Activated CD8-positive, alpha-beta memory T cell treated with anti-CD3 and anti-CD28 coated beads for 36 hours (primary cell): ENCODE results near the gene ARVCF. TPM values are rescaled to one million over a fixed set of nuclear protein-coding genes. Genes with fewer than 3 reads are reported as not detected.

ENCODE experiments used
- CTCF ChIA-PET: fragments of 350-600 bp; sonication (Branson Sonifier 250); formaldehyde crosslinking; loops from one replicate; lab custom pipeline; 2021; ENCODE audit warnings: antibody characterized with exemption; lab: Charles Lee
- POLR2A ChIA-PET: fragments of 350-600 bp; sonication (Branson Sonifier 250); formaldehyde crosslinking; loops from one replicate; lab custom pipeline; 2021; ENCODE audit warnings: antibody characterized with exemption; lab: Charles Lee
- total RNA-seq, 2 experiments: library from RNA; stranded (reverse); gene quantifications; one replicate each; pipeline ENCODE4 v1.2.3, GENCODE V29; 2021

The ARVCF gene
- total RNA-seq, 2 experiments from 2014 or later = 0.70 to 1.8 TPM

DNA sequence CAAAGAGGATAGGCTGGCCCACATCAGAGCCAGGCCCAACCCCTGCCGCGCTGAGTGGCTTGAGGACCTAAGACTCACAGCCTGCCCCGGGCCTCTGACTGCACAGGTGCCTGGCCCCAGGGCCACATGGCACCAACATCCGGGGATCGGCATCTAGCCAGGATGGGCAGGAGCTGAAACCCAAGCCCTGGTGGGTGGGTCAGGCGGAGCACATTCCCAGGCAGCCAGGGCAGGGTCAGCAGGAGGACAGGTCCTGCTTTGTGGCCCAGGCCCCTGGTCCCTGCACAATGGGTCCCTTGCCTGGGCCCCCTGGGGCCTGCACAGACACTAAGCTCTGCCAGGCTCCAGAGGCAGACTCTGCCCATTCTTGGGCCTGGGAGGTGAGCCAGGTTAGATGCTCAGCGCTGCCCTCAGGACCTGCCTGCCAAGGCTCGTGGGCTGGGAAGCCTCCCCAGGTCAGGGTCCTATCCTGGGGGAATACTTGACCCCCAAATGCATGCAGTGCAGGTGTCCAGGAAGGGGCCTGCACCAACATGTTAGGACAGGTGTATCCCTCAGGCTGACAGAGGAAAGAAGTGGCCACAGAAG is 33.5 kb downstream of the ARVCF start:
- POLR2A ChIA-PET = no interaction called here

DNA sequence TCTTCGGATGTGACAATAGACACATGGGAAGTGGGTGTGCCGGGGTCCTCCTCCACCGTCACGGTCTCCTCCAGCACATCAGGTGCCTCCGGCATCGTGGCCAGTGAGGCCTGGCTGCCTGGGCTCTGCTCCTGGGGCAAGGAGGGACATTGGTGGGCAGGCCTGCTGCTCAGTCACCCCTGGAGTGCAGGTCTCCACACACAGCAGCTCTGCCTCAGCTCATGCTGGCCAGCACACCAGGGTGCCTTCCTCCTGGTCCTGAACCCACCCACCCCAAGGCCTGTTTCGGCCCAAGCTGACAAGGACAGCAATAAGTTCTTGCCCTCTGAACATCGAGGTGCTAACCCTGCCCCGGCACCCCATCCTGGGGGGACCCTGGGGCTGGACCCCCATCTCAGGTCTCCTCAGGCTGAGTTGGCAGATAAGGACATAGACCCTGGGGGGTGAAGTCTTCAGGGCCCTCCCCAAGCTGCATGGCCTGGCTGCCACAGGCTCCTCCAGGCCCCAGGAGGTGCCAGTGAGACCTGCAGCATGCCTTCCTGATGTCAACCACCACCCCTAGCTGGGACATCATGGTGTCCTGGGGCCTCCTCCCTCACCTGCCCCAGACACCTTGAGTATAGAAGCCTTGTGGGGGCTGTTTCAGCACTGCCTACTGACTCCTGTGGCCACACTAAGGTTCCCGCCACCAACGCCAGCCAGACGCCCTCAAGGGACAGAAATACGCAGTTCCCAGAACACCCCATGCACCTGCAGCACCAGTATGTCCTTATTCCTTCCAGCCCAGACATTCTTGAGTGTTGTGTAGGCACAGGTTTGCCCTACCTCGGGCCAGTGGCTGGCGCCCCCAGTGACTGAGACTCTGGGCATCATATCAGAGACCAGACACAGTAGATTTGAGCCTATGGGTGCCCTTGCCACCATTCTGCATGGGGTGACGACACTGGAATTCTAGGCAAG is 34.4 kb downstream of the ARVCF start:
- POLR2A ChIA-PET = interaction anchor here (0.8 kb wide), 1 partner anchor 23 kb away, joined by 4 read pairs; no protein-coding TSS in a partner anchor
- CTCF ChIA-PET = no interaction called here

More for the DNA sequence above, 33.5 kb downstream of the ARVCF start:
- CTCF ChIA-PET = interaction anchor here (0.6 kb wide), 1 partner anchor 62 kb away, joined by 3 read pairs; no protein-coding TSS in a partner anchor

DNA sequence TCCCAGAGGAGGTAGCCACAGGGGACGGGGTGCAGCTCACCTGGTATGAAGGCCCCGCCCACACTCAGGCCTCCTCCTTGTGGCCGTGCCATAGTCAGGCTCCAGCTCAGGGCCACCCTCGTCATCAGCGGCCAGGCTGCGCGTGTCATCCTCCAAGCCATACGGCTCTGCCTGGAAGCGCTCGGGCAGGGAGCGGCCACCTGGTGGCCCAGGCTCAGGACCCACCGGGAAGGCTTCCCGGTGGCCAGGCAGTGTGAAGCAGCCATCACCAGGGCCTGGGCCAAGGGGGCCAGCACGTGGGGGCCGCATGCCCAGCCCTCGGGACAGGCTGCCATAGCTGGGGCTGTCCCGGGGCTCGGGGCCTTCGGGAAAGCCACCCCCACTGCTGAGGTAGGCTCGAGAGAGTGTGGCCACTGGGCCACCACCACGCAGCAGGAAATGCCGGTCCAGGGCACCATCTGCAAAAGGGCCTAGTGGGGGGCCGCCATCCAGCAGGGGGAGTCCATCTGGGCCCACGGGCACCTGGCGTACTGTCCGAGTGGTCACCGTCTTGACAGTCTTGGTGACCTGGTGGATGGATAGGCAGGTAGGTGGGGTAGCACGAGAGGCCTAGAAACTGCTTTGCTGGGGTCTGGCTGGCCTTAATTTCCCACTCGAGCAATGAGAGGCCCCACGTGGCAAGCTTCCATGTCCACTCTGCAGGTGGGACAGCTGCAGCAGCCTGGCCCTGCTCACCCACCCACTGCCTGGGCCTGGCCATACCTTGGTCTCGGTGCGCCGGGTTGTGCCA is 35.3 kb downstream of the ARVCF start:
- CTCF ChIA-PET = no interaction called here
- POLR2A ChIA-PET = interaction anchor here (0.8 kb wide), 1 partner anchor 22 kb away, joined by 4 read pairs; no protein-coding TSS in a partner anchor

DNA sequence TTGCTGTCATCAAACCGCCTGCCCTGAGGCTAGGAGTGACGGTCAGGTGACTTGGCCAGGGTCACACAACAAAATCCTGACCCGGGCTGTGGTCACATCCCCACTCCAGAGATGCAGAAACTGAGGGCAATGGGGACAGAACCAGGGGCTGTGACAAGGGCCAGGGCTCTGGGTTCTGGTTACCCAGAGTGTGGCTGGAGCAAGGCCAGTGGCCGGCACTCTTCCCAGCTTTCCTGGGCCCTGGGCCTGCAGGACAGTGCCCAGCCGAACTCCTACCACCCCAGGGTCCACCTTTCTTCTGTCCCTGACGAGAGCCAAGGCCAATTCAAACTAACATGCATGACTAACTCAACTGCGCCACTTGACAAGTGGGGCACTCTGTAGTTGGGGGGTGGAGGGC is 35.9 kb downstream of the ARVCF start:
- CTCF ChIA-PET = no interaction called here
- POLR2A ChIA-PET = no interaction called here

DNA sequence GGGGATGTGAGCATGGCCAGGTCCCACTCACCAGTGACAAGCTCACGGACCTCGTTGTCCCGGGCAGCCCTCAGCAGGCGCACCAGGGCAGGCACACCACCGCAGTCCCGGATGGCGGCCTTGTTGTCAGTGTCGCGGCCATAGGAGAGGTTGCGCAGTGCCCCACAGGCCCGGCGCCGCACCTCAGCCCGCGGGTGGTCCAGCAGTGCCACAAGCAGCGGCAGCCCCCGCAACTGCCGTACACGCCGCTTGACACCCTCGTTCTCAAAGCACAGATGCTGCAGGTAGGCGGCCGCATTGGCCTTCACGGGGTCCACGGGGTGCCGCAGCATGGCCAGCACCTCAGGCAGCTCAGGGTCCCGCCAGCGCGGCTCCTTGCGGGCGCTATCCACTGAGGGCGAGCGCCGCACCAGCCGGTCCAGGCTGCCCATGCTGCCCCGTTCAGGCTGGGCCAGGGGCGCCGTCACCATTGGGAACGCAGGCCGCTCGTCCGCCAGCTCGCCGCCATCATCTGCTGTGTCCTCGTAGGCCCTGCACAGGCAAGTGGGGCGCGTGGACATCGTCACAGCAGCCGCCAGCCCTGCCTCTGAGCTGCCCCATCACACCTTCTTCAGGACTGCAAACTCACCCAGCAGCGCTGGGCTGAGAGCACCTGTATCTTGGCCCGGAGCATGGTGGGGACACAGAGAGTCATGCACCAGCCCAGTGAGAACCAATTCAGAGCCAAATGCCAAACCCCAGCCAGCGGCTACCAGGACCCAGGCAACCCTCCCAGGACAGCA is 36.7 kb downstream of the ARVCF start:
- CTCF ChIA-PET = no interaction called here
- POLR2A ChIA-PET = no interaction called here

DNA sequence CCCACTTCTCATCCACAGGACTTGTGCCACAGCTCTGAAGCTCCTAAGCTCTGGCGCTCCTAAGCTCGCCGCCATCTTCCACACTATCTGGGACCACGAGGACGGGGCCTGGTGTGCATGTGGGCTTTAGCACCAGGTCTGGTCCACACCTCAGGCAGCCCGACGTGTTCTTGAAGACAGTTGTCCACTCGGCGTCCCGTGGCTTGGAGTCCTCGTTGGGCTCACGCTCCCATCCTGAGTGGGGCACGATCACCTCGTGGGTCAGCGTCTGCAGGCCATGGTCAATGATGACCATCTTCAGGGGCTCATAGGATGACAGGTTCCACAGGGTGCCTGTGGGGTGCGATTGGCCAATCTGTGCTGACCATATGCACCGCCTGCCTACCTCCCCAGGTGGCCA is 37.9 kb downstream of the ARVCF start:
- ChIA-PET CTCF (no interaction called here), POLR2A (no interaction called here)

DNA sequence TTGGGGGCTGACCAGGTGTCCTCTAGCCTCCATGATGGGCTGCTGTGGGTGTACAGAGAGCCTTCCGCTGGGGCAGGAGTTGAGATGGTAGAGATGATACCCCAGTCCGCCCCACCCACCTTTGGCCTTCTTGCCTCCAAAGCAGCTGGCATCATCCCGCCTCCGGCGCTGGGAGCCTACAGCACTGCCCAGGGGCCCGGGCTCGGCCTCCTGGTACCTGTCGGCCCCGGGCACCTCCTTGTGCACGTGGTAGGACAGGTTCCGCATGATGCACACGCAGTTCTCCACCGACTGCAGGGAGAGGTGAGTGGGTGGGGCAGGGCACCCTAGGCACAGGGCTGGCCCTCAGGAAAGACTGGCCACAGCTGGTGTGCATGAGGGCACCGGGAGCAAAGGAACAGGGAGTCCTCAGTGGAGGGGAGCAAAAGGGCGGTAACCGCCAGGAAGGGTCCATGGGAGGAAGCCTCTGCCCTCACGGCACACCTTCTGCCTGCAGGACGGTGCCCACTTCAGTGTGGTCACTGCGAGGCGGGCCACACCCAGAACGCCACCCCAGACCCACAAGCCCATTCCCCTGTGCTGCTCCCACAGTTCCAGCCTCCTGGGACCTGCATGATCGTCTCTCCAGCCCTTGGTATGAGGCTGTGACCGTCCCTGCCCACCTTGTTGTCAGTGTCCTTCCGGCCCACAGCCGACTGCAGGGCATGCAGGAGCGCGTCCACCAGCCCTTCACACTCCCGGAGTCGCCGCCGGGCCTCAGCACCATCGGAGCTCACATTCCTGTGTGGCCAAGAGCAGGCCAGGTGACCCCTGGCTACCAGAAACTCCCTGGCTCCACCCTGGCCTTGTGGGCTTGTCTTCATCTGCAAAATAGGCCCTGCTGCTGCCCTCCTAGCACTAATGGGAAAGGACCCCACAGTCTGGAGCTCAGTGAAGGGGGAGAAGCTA is 39.1 kb downstream of the ARVCF start:
- ChIA-PET POLR2A (no interaction called here), CTCF (no interaction called here)

DNA sequence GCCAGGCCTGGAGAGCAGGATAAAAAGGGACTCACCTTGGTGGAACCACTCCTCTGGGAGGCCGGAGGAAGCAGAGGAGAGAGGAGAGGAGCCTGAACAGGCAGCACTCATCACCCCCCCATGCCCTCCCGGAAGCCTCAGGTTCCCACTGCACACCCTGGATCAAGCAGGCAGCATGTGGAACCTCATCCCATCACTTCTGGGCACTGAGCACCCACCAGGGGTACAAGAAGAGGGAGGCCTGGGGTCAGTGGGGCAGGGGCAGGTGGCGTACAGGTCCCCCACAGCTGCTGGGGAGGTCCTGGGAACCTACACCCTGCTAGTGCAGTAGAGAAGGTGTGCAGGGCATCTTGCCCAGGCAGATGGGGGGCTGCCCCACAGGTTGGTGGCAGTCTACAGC is 40.0 kb downstream of the ARVCF start:
- CTCF ChIA-PET = no interaction called here
- POLR2A ChIA-PET = no interaction called here

DNA sequence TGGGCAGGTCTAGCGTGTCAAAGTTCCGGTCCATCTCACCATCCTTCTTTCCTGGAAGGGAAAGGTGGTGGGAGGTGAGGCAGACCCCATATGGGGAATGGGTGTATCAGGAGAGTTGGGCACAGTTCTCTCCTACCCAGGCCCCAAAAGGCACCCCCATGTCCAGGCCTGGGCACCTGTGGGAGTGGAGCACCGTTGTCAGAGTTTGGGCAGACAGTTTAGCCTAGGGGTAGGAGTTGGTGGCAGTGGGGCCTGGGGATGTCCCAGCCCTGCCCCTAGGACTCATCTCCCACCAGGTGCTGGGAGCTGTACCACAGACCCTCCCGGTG is 41.0 kb downstream of the ARVCF start:
- CTCF ChIA-PET = interaction anchor here (2.1 kb wide), 1 partner anchor 38 kb away, joined by 8 read pairs; no protein-coding TSS in a partner anchor
- POLR2A ChIA-PET = no interaction called here

DNA sequence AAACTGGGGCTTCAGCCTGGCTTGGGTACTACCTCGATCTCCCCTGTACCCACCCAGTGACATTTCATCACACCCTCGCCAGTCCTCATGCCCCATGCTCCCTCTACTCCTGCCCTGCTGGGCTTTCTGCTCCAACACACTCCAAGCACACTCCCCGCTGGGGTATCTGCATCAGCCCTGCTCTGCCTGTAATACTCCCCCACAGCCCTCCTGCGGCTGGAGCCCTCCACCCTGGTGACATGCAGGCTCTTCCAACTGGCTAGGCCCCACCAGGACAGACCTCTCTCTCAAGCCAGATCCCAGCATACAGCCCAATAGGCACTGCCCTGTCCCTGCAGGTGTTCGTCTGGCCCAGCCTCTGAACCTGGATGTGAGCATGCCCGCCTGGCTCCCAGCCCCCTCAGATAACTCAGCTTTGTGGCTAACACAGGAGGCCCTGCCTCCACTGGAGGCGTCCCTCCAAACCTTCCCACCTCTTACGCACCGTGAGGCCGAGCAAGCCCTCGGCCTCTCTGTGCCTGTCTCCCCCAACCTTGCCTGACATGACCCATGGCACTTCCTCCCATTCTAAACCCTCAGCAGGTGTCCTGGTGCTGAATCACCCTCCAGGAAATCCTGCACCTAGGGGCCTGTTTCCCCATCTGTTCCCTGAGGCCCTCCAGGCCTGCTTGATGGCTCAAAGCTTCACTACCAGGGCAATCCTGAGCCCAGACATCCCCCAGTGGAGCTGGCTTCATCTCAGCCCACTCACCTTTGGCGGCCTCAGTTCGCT is 41.5 kb downstream of the ARVCF start:
- CTCF ChIA-PET = interaction anchor here (1.2 to 2.1 kb wide), 3 partner anchors 9 to 38 kb away, joined by 3 to 8 read pairs (median 4); no protein-coding TSS in a partner anchor
- POLR2A ChIA-PET = no interaction called here

DNA sequence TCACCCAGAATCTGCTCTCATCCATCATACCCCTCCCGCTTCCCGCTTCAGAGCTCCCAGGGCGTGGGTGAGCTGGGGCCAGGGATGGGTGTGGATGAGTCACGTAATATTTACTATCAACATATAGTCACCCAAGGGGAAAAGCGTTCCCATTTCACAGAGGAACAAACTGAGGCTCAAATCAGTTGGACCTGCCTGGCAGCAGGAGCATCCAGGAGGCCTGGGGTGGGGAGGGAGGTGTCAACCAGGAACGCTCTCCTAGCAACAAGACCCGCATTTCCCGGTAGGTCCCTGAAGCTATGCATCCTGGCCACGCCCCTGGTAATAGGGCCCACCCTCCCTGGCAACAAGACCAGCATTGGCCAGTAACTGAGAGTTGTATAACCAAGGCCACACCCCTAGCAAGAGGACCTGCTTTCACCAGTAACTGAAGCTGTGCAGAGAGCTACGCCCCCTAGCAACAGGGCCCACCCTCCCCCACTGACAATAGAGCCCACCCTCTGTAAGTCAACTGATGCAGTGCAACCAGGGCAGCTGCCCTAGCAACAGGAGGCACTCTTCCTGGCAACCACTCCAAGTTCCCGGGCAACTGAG is 42.3 kb downstream of the ARVCF start:
- ChIA-PET CTCF (interaction anchor here (0.9 to 2.1 kb wide), 4 partner anchors 10 to 183 kb away, joined by 3 to 8 read pairs (median 4); no protein-coding TSS in a partner anchor), POLR2A (interaction anchor here (0.6 kb wide), 1 partner anchor 18 kb away, joined by 3 read pairs; no protein-coding TSS in a partner anchor)

DNA sequence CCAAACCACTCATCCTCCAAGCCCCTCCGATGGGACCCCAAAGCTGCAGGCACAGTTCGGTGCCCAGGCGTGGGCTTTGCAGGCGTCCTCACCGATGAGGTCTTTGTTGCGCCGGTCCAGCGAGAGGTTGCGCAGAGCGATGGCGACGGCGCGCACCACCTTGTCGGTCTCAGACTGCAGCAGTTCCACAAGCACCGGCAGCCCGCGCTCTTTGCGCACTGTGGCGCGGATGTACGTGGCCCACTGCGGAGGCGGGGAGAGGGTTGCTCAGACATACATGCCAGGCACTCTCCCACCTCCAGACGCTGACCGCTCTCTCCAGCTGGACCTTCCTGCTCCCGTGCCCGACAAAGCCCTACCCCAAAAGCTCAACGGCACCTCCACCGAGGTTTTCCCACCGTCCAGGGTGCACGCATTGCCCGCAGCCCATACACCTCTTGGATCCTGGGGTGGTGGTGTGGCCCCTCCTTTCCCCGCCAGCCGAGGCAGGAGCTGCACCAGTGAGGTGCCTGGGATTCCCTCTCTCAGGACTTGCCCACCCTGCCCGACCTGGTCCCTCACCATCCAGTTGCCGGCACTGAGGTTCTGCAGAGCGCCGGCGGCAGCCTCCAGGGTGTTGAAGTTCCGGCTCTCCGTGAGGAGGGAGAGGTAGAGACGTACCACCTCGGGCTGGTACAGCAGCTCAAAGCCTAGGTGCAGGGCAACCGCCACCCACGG is 42.9 kb downstream of the ARVCF start:
- POLR2A ChIA-PET = interaction anchor here (0.6 kb wide), 1 partner anchor 18 kb away, joined by 3 read pairs; no protein-coding TSS in a partner anchor
- CTCF ChIA-PET = interaction anchor here (0.9 to 2.1 kb wide), 4 partner anchors 11 to 183 kb away, joined by 3 to 8 read pairs (median 4); no protein-coding TSS in a partner anchor

DNA sequence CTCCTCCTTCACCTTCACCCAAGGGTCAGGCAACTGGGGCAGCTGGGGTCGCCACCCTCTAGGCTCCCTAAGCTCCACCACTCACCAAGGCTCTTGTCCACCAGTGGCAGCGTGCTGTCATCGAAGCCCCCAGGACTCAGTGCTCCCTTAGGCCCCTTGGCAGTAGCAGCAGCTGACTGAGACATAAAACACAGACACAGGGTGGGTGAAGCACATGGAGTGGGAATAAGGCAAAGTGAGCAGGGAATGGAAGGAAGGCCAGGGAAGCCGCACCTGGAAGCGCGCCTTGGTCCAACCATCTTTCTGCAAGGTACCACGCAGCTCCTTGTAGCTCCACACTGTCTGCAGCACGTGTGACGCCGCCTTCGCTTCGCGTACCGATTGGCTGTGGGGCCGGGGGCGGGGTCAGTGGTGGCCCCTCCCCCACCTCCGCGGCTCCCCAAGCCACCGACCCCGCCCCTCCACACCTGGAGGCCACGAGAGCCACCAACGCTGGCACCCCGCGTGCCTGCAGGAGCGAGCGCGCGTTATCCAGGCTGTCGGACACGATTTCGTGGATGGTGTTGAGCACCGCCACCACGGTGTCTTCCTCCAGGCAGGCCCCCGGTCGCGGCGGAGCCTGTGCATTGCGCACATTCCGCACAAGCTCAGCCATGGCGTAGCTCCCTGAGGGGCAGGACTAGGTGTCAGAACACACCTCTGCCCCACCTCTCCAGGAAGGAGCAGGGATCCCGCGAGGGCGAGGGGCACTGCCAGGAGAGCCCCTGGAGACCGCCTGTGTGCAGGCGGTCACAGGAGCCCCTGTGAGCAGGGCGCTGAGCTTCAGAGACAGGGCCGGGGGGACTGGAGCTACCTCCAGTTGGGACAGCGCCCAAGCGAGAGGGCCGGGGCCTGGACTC is 43.7 kb downstream of the ARVCF start:
- POLR2A ChIA-PET = no interaction called here
- CTCF ChIA-PET = interaction anchor here (0.9 to 4.8 kb wide), 5 partner anchors 20 to 242 kb away, joined by 3 to 37 read pairs (median 5); no protein-coding TSS in a partner anchor

DNA sequence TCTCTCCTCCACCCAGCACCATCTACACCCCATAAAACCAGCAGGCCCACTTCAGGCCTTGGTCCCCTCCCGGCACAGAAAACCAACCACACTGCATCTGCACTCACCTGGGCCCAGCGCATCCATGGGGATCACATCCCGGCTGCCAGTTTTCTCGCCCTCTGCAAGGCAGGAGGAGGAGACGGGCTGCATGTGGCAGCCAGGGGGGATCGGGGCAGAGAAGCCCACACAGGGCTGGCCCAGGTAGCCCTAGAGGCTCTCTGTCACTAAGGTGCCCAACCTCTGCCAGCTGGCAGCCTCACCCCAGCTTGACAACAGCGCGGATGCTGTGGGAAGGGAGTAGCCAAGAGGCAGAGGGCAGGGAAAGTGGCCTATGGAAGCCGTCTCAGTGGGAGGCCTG is 44.4 kb downstream of the ARVCF start:
- POLR2A ChIA-PET = no interaction called here
- CTCF ChIA-PET = interaction anchor here (2.0 to 4.8 kb wide), 3 partner anchors 41 to 242 kb away, joined by 5 to 37 read pairs (median 11); no protein-coding TSS in a partner anchor
